GM10266 (cell line): Measurements from ENCODE around the gene MAGEF1.

ENCODE experiments used
- DNase-seq: peaks from one replicate; pipeline ENCODE4 v3.0.0; 2012; ENCODE audit errors: extremely low spot score
- CTCF ChIP-seq: IDR thresholded peaks from 2 replicates; pipeline ENCODE4 v1.5.1; 2012; ENCODE audit warnings: mild to moderate bottlenecking, low read depth; ENCODE audit not compliant: control insufficient read depth, insufficient read depth; ENCODE audit errors: missing control alignments

MAGEF1 gene

GRCh38 chr3:184741259-184741556 is 29.3 kb upstream of the MAGEF1 start:
- no peak for TF ChIP-seq CTCF
- DNase-seq = no peak

- no peak for TF ChIP-seq CTCF
- no peak for DNase-seq
Measured at GRCh38 chr3:184740509-184741258, 28.8 kb upstream of the MAGEF1 start.

- DNase-seq = no peak
- no peak for TF ChIP-seq CTCF
Measured at GRCh38 chr3:184739594-184740505, 28.0 kb upstream of the MAGEF1 start.

GRCh38 chr3:184738982-184739381 is 27.1 kb upstream of the MAGEF1 start:
- no peak for TF ChIP-seq CTCF
- DNase-seq = no peak

GRCh38 chr3:184738506-184738890 is 26.6 kb upstream of the MAGEF1 start:
- no peak for DNase-seq
- TF ChIP-seq CTCF = no peak

GRCh38 chr3:184737641-184738505 is 26.0 kb upstream of the MAGEF1 start:
- DNase-seq = no peak
- no peak for TF ChIP-seq CTCF
